ENCODE results near the gene TPRG1L.

DNA sequence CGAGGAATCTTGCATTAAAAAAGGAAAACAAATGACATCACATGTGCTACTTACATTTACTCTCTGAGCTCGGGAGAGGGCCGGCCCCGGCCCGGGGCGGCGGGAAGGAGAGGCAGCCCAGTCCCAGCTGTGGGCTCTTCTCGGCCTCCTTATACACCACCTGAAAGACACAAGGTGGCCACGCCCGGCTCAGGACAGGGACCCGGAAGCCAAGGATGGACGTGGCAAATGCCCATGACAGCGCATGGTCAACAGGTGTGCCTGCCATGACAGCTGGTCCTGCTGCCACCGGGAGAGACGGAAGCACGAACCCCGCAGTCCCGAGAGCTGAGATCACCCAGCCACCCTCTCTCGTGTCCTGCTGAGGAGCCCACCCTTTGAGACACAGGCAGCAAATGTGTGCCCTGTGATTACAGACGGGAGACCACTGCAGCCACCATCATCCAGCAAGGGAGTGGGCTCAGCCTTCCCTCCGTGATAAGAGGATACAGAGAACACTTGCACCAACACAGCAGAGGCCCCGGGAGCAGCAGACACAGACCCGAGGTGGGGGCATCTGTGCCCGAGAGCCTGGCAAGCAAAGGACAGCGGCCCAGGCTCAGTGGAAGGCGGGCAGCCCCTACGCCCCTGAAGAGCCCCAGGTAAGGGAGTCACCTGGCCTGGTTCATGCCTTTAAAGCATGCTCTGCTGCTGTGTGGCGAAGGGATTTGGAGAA, 8.7 kb downstream of the TPRG1L start:
- TF ChIP-seq POLR2A (IDR thresholded peaks at IDR 0.05), result no peak
- TF ChIP-seq, protein P1, sequence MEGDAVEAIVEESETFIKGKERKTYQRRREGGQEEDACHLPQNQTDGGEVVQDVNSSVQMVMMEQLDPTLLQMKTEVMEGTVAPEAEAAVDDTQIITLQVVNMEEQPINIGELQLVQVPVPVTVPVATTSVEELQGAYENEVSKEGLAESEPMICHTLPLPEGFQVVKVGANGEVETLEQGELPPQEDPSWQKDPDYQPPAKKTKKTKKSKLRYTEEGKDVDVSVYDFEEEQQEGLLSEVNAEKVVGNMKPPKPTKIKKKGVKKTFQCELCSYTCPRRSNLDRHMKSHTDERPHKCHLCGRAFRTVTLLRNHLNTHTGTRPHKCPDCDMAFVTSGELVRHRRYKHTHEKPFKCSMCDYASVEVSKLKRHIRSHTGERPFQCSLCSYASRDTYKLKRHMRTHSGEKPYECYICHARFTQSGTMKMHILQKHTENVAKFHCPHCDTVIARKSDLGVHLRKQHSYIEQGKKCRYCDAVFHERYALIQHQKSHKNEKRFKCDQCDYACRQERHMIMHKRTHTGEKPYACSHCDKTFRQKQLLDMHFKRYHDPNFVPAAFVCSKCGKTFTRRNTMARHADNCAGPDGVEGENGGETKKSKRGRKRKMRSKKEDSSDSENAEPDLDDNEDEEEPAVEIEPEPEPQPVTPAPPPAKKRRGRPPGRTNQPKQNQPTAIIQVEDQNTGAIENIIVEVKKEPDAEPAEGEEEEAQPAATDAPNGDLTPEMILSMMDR (IDR thresholded peaks at IDR 0.05), result no peak

Data from sigmoid colon (tissue), 3 donors.